HepG2 (cell line): ENCODE measurements around the gene ESF1. TPM values are rescaled to one million over a fixed set of nuclear protein-coding genes. Genes with fewer than 3 reads are reported as not detected.

Experiments used
- ATAC-seq: fragments of 200-7000 bp; cut with Tn5 transposase; 3 replicates; pipeline ENCODE4 v1.9.1; 2020; ENCODE audit warnings: mild to moderate bottlenecking, moderate library complexity
- BruUV-seq: library from RNA; stranded (reverse); fragments of 400-500 nt; replicated peaks from 2 replicates; lab custom pipeline; 2021; lab: Mats Ljungman, UMichigan
- CTCF ChIA-PET: fragments of 300-600 bp; formaldehyde crosslinking; extraction: SDS; loops from one replicate; lab custom pipeline; 2021; ENCODE audit warnings: low total read pairs, inconsistent platforms, low intra/inter-chr PET ratio; lab: Yijun Ruan, JAX
- POLR2A ChIA-PET: fragments of 350-600 bp; sonication (Branson Sonifier 250); formaldehyde crosslinking; loops from one replicate; lab custom pipeline; 2020; ENCODE audit warnings: antibody characterized with exemption, inconsistent platforms; lab: Yijun Ruan, JAX
- DNase-seq: peaks from one replicate; pipeline ENCODE4 v3.0.0-alpha.2; 2015; ENCODE audit warnings: low spot score
- FAIRE-seq: peaks from 3 replicates; lab custom pipeline; 2011; peaks lifted over from hg19 to GRCh38; lab: Jason Lieb, UNC
- H2AFZ ChIP-seq: one replicate; pipeline ENCODE4 v1.6.1; 2011; ENCODE audit warnings: low read length, inconsistent platforms
- H3K27ac ChIP-seq: fragments of 300-600 bp; 3 replicates; pipeline ENCODE4 v1.8.0; 2011; ENCODE audit warnings: mixed run types, mild to moderate bottlenecking, mixed read lengths, low read length, inconsistent platforms; ENCODE audit not compliant: insufficient read depth; ENCODE audit errors: extremely low read length
- H3K27me3 ChIP-seq, 2 experiments: fragments of 200-600 bp in 1 of 2; 2 replicates in 1 of 2; 3 replicates in 1 of 2; pipeline versions ENCODE4 v1.6.0 to v1.8.0; 2011; ENCODE audit warnings: low read length in 2 of 2, mild to moderate bottlenecking in 2 of 2, moderate library complexity in 2 of 2, inconsistent platforms in 1 of 2; ENCODE audit not compliant: insufficient read depth in 2 of 2, control insufficient read depth in 1 of 2
- H3K36me3 ChIP-seq, 2 experiments: fragments of 200-600 bp in 1 of 2; replicated peaks in 1 of 2; 2 replicates in 1 of 2; 3 replicates in 1 of 2; pipeline versions ENCODE4 v1.5.1 to v1.8.0; 2011; ENCODE audit warnings: low read length in 2 of 2, inconsistent platforms in 1 of 2; ENCODE audit not compliant: insufficient read depth in 2 of 2, control insufficient read depth in 1 of 2
- H3K4me1 ChIP-seq: 2 replicates; pipeline ENCODE4 v1.5.1; 2012; ENCODE audit warnings: low read length, inconsistent platforms; ENCODE audit not compliant: insufficient read depth
- H3K4me2 ChIP-seq: 2 replicates; pipeline ENCODE4 v1.6.0; 2011; ENCODE audit warnings: low read depth, low read length, inconsistent platforms
- H3K4me3 ChIP-seq, 3 experiments: fragments of 200-600 bp in 1 of 3; sonication (generic), shearing (Covaris generic) in 1 of 3; replicated peaks in 1 of 3; 2 replicates each; pipeline ENCODE4 v1.5.1; 2011 to 2016; ENCODE audit warnings: low read length in 3 of 3, inconsistent platforms in 2 of 3, low read depth in 2 of 3, mild to moderate bottlenecking in 2 of 3, control low read depth in 1 of 3, mixed read lengths in 1 of 3; ENCODE audit not compliant: insufficient read depth in 1 of 3
- H3K79me2 ChIP-seq: one replicate; pipeline ENCODE4 v1.6.1; 2011; ENCODE audit warnings: low read length, inconsistent platforms; ENCODE audit not compliant: insufficient read depth
- H3K9ac ChIP-seq: 2 replicates; pipeline ENCODE4 v1.6.0; 2011; ENCODE audit warnings: mild to moderate bottlenecking, low read depth, low read length, inconsistent platforms; ENCODE audit not compliant: insufficient read depth
- H3K9me3 ChIP-seq: 2 replicates; pipeline ENCODE4 v1.5.1; 2012; ENCODE audit warnings: mild to moderate bottlenecking, low read length
- H4K20me1 ChIP-seq: 2 replicates; pipeline ENCODE4 v1.6.0; 2011; ENCODE audit warnings: inconsistent platforms, mild to moderate bottlenecking, low read length, moderate library complexity; ENCODE audit not compliant: insufficient read depth
- AGO1 ChIP-seq: fragments of 200-400 bp; formaldehyde crosslinking; IDR thresholded peaks from 2 replicates; pipeline ENCODE4 v1.6.1; 2017; ENCODE audit warnings: mild to moderate bottlenecking, low read depth, low read length, moderate library complexity; ENCODE audit not compliant: poor library complexity, severe bottlenecking
- ELF3 ChIP-seq: IDR thresholded peaks from 2 replicates; pipeline ENCODE4 v1.6.1; 2016; ENCODE audit warnings: missing genetic modification reagents, missing compliant biosample characterization
- ERF ChIP-seq: IDR thresholded peaks from 2 replicates; pipeline ENCODE4 v1.6.1; 2018; ENCODE audit warnings: missing biosample characterization, missing genetic modification reagents
- FOSL2 ChIP-seq: sonication (generic); formaldehyde crosslinking; IDR thresholded peaks from 2 replicates; pipeline ENCODE4 v1.4.0; 2020; ENCODE audit warnings: missing genetic modification reagents
- HNRNPH1 ChIP-seq: fragments of 200-400 bp; formaldehyde crosslinking; optimal IDR thresholded peaks from 2 replicates; pipeline ENCODE3; 2017; ENCODE audit warnings: mild to moderate bottlenecking, low read depth, low read length
- ISL2 ChIP-seq: sonication (generic); formaldehyde crosslinking; IDR thresholded peaks from 2 replicates; pipeline ENCODE4 v1.5.0; 2020; ENCODE audit warnings: missing genetic modification reagents
- MBNL3 ChIP-seq: fragments of 250-450 bp; sonication (Bioruptor Pico); conservative IDR thresholded peaks from 2 replicates; pipeline ENCODE4 v1.8.0; 2022; ENCODE audit warnings: mild to moderate bottlenecking, inconsistent platforms
- RXRB ChIP-seq: IDR thresholded peaks from 2 replicates; pipeline ENCODE4 v1.6.1; 2016; ENCODE audit warnings: borderline replicate concordance, missing genetic modification reagents, missing compliant biosample characterization
- TGIF2 ChIP-seq: IDR thresholded peaks from 2 replicates; pipeline ENCODE4 v1.6.1; 2016; ENCODE audit warnings: control low read depth, missing compliant biosample characterization
- ZFP36L1 ChIP-seq: sonication (generic); formaldehyde crosslinking; IDR thresholded peaks from 2 replicates; pipeline ENCODE4 v1.8.0; 2022; ENCODE audit warnings: mild to moderate bottlenecking, missing genetic modification reagents, moderate library complexity
- ZNF20 ChIP-seq: sonication (generic); formaldehyde crosslinking; IDR thresholded peaks from 2 replicates; pipeline ENCODE4 v1.4.0; 2020; ENCODE audit warnings: mild to moderate bottlenecking, moderate library complexity, missing genetic modification reagents
- ZNF557 ChIP-seq: sonication (generic); formaldehyde crosslinking; IDR thresholded peaks from 2 replicates; pipeline ENCODE4 v1.4.0; 2020; ENCODE audit warnings: missing genetic modification reagents
- ZNF713 ChIP-seq: sonication (generic); formaldehyde crosslinking; IDR thresholded peaks from 2 replicates; pipeline ENCODE4 v1.4.0; 2020; ENCODE audit warnings: mild to moderate bottlenecking, missing genetic modification reagents
- ZNF83 ChIP-seq: sonication (generic); formaldehyde crosslinking; IDR thresholded peaks from 2 replicates; pipeline ENCODE4 v1.4.0; 2020; ENCODE audit warnings: missing genetic modification reagents, mild to moderate bottlenecking, borderline replicate concordance
- WGBS: methylation state at CpG from one replicate; pipeline ENCODE4 v1.1.6; 2017; ENCODE audit warnings: low lambda C conversion rate; 5-methylcytosine and 5-hydroxymethylcytosine counted together
- in situ Hi-C: cut with HindIII; loops from 2 replicates; pipeline ENCODE4 v1.10.0; 2017; ENCODE audit warnings: low pct_unique_long_range_greater_than_20kb; ENCODE audit not compliant: extremely low pct_ligation_motif_present
- intact Hi-C: fragments of 100-400 bp; cut with micrococcal nuclease; formaldehyde crosslinking; loops from one replicate; pipeline ENCODE4 v1.10.0; 2022; ENCODE audit not compliant: unreplicated experiment
- polyA plus RNA-seq, 8 experiments: library from polyadenylated mRNA; depleted of rRNA in 3 of 8; stranded (reverse) in 7 of 8; unstranded in 1 of 8; fragments of >200 nt; fragmentation: Illumina TruSeq in 4 of 8; extraction: Trizol in 4 of 8; gene quantifications; 2 replicates each; pipeline versions ENCODE4 v1.2.1 to v1.2.3, GENCODE V29; 2011 to 2016; ENCODE audit warnings: low read depth in 4 of 8, missing spikeins in 1 of 8, mixed read lengths in 1 of 8; ENCODE audit not compliant: insufficient read depth in 1 of 8
- total RNA-seq, 5 experiments: library from RNA; depleted of rRNA; stranded (reverse); fragments of >200 nt; fragmentation: Illumina TruSeq; extraction: Trizol; gene quantifications; 2 replicates each; pipeline ENCODE4 v1.2.3, GENCODE V29; 2016; ENCODE audit warnings: low read depth in 1 of 5
- TF ChIP-seq, protein P1 (sequence below): sonication (generic); formaldehyde crosslinking; IDR thresholded peaks from 2 replicates; pipeline ENCODE4 v1.8.1; 2023; ENCODE audit warnings: missing genetic modification reagents, mild to moderate bottlenecking, borderline replicate concordance
- TF ChIP-seq, protein P2 (sequence below): sonication (generic); formaldehyde crosslinking; IDR thresholded peaks from 2 replicates; pipeline ENCODE4 v1.4.0; 2020; ENCODE audit warnings: missing genetic modification reagents

ESF1 gene
- total and polyA plus RNA-seq, 2 of the 13 experiments (the other 11 are each of a cell fraction or from before 2014, with no cell fraction given) = 7.3 to 66.9 TPM

DNA sequence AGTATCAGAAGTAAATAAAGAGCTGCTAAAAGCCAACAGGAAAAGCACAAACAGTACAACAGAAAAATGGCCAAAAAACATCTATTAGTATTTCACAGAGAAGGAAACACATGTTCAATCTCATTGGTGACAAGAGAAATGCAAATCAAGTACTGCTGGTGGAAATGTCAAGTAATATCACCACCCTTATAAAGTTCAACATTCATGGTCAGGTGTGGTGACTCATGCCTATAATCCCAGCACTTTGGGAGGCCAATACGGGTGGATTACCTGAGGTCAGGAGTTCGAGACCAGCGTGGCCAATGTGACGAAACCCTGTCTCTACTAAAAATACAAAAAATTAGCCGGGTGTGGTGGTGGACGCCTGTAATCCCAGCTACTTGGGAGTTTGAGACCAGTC is 42.8 kb downstream of the ESF1 start:
- peaks cover 12 to 53% of the 10 kb centered on the region in 2 experiments for H3K36me3 ChIP-seq
- 97% methylated on average over 6 of the region's 6 CpGs for WGBS
- H3K4me3 ChIP-seq = no peak overlapping the region
- in situ Hi-C loops (no loop called here), intact Hi-C loops (no loop called here)
- no peak overlapping the region for H3K4me2 ChIP-seq
- FAIRE-seq = no peak
- H3K27me3 ChIP-seq = no peaks in the 10 kb centered on the region
- H3K79me2 ChIP-seq = no peaks in the 10 kb centered on the region
- ChIA-PET POLR2A (no interaction called here), CTCF (no interaction called here)
- no peaks in the 10 kb centered on the region for H4K20me1 ChIP-seq
- H2AFZ ChIP-seq = no peak overlapping the region
- no peak overlapping the region for H3K9ac ChIP-seq
- ATAC-seq = no peak
- H3K27ac ChIP-seq = no peak overlapping the region
- no TSS peak for BruUV-seq
- H3K9me3 ChIP-seq = peaks cover 7% of the 10 kb centered on the region; the same call in 1 of the 2 replicates
- H3K4me1 ChIP-seq = no peaks in the 10 kb centered on the region
- no peak for DNase-seq
- TF ChIP-seq ZNF713 (CRISPR knock-in tag) = no peak
- no peak for TF ChIP-seq TGIF2 (CRISPR knock-in tag)
- TF ChIP-seq ERF = no peak
- TF ChIP-seq ZNF20 (CRISPR knock-in tag) = no peak
- TF ChIP-seq HNRNPH1 = no peak
- TF ChIP-seq FOSL2 (CRISPR knock-in tag) = peak; percentile 39; the same call in 1 of the 2 replicates
- no peak for TF ChIP-seq ELF3 (CRISPR knock-in tag)
- TF ChIP-seq RXRB (CRISPR knock-in tag) = no peak

DNA sequence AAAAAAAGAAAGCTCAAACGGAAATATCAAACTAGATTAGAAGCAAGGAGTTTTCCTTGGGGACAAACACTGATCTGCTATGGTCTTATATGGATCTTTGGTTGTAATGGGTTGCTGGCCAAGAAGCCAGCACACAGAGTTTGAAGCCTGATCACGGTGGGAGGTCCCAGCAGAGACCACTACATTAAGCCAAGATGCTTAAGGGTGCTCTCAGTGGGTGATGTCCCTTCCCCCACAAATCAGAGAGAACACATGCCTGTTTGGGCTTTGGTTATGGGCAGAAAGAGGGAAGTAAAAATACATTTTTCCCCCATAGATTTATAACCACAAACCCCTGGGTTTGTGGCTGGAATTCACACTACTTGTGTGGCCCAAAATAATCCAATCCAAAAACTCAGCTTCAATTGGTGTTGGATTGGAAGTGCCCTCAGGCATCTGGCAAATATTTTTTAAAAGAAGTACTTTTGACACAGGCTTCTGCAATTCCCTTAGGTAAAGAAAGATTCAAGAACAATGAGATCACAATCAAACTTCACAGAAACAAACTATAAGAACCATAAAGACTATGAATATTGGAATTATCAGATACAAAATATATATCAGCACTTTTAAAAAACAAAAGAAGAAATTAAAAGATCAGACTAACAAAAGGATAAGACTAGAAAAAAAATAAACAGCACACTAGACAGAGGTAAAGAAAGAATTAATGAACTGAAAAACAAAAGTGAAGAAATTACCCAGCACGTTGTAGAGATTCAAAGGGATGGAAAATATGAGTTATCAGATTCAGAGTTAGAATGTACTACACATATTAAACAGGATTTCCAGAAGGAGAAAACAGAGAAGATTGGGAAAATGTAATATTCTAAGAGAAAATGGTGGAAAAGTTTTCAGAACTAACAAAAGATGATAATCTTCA is 44.7 kb downstream of the ESF1 start:
- peaks cover 12 to 48% of the 10 kb centered on the region in 2 experiments for H3K36me3 ChIP-seq
- H3K9ac ChIP-seq = no peak overlapping the region
- peaks cover 7% of the 10 kb centered on the region; the same call in 1 of the 2 replicates for H3K9me3 ChIP-seq
- POLR2A ChIA-PET = interaction anchor here (1.0 kb wide), 1 partner anchor 45 kb away, joined by 4 read pairs; the partner anchor contains the start of genes ESF1 and NDUFAF5
- no TSS peak for BruUV-seq
- H3K4me2 ChIP-seq = no peak overlapping the region
- H2AFZ ChIP-seq = no peak overlapping the region
- H3K27ac ChIP-seq = no peak overlapping the region
- H3K79me2 ChIP-seq = no peaks in the 10 kb centered on the region
- in situ Hi-C loops = no loop called here
- FAIRE-seq (no peak), ATAC-seq (no peak), DNase-seq (no peak)
- intact Hi-C loops = no loop called here
- TF ChIP-seq ZNF83 (CRISPR knock-in tag) (no peak), MBNL3 (CRISPR knock-in tag) (no peak), ZNF557 (CRISPR knock-in tag) (no peak), ISL2 (CRISPR knock-in tag) (no peak), ZFP36L1 (CRISPR knock-in tag) (no peak), AGO1 (no peak)
- TF ChIP-seq, protein P1, sequence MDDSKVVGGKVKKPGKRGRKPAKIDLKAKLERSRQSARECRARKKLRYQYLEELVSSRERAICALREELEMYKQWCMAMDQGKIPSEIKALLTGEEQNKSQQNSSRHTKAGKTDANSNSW (CRISPR knock-in tag) = no peak
- TF ChIP-seq, protein P2, sequence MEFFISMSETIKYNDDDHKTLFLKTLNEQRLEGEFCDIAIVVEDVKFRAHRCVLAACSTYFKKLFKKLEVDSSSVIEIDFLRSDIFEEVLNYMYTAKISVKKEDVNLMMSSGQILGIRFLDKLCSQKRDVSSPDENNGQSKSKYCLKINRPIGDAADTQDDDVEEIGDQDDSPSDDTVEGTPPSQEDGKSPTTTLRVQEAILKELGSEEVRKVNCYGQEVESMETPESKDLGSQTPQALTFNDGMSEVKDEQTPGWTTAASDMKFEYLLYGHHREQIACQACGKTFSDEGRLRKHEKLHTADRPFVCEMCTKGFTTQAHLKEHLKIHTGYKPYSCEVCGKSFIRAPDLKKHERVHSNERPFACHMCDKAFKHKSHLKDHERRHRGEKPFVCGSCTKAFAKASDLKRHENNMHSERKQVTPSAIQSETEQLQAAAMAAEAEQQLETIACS (CRISPR knock-in tag) = no peak
- H3K27me3 ChIP-seq = no peaks in the 10 kb centered on the region
- H3K4me1 ChIP-seq = 0 out of 2 replicates have a peak, but pooled peaks cover 6% of the 10 kb centered on the region
- CTCF ChIA-PET = no interaction called here
- 97% methylated on average over 3 of the region's 3 CpGs for WGBS
- H3K4me3 ChIP-seq = no peak overlapping the region
- no peaks in the 10 kb centered on the region for H4K20me1 ChIP-seq
